ENCODE measurements around the gene DAO.

DAO gene

DNA sequence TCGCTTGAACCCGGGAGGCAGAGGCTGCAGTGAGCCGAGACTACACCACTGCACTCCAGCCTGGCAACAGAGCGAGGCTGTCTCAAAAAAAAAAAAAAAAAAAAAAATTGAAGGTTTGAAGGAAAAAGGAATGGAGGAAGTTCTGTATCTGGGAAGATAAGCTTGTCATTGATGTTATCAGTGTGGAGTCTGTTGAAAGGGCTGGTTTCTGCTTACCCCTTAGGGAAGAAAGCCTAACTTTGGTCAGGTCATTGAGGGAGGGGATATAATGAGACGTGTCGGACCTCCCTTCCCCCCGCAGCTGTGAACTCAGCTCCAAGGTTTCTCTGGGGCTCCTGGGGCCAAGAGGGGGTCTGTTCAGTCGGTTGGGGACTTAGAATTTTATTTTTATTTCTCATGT lies 16.4 kb downstream of the DAO start:
- DNase-seq (ENCODE audit: extremely low read depth, low read depth), result no peak
- TF ChIP-seq, protein P1, sequence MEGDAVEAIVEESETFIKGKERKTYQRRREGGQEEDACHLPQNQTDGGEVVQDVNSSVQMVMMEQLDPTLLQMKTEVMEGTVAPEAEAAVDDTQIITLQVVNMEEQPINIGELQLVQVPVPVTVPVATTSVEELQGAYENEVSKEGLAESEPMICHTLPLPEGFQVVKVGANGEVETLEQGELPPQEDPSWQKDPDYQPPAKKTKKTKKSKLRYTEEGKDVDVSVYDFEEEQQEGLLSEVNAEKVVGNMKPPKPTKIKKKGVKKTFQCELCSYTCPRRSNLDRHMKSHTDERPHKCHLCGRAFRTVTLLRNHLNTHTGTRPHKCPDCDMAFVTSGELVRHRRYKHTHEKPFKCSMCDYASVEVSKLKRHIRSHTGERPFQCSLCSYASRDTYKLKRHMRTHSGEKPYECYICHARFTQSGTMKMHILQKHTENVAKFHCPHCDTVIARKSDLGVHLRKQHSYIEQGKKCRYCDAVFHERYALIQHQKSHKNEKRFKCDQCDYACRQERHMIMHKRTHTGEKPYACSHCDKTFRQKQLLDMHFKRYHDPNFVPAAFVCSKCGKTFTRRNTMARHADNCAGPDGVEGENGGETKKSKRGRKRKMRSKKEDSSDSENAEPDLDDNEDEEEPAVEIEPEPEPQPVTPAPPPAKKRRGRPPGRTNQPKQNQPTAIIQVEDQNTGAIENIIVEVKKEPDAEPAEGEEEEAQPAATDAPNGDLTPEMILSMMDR (IDR thresholded peaks at IDR 0.05; ENCODE audit: low read depth, low read length), result no peak

DNA sequence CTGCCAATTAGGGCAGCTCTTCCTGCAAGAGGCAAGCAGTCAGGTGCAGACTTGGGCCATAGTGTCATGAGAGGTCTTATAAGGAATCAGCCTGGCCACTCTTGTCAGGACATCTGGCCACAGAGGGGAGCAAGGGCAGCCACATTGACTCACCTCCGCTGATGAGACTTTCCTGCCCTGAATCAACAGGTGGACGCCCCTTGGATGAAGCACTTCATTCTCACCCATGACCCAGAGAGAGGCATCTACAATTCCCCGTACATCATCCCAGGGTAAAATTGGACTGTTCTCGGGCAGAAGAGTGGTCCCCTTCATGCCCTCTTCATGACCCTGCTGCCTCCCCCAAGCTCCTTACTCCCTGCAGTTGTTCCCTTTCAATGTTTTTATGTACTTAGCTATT lies 16.9 kb downstream of the DAO start:
- no peak for DNase-seq (ENCODE audit: extremely low read depth, low read depth)
- TF ChIP-seq, protein P1 (IDR thresholded peaks at IDR 0.05; ENCODE audit: low read depth, low read length), result no peak

- TF ChIP-seq, protein P1 (IDR thresholded peaks at IDR 0.05; ENCODE audit: low read depth, low read length), result no peak
- DNase-seq (ENCODE audit: extremely low read depth, low read depth), result no peak
These were observed 19.3 kb downstream of the DAO start for GRCh38 chr12:108899145-108899544.

DNA sequence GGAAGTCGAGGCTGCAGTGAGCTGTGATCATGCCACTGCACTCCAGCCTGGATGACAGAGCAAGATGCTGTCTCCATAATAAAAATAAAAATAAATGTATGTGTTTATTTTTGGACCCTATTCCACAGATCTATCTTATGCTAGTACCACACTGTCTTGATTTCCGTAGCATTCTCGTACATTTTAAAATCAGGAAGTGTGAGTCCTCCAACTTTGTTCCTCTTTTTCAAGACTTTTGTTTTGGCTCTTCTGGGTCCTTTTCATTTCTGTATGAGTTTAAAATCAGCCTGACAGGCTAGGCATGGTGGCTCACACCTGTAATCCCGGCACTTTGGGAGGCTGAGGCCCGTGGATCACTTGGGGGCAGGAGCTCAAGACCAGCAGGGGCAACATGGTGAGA lies 25.8 kb downstream of the DAO start:
- DNase-seq (ENCODE audit: extremely low read depth, low read depth), result no peak
- TF ChIP-seq, protein P1 (IDR thresholded peaks at IDR 0.05; ENCODE audit: low read depth, low read length), result no peak

GRCh38 chr12:108906971-108907370 lies 27.1 kb downstream of the DAO start:
- DNase-seq (ENCODE audit: extremely low read depth, low read depth), result no peak
- TF ChIP-seq, protein P1 (IDR thresholded peaks at IDR 0.05; ENCODE audit: low read depth, low read length), result no peak

GRCh38 chr12:108907839-108908351 lies 28.0 kb downstream of the DAO start:
- TF ChIP-seq, protein P1 (IDR thresholded peaks at IDR 0.05; ENCODE audit: low read depth, low read length), result no peak
- no peak for DNase-seq (ENCODE audit: extremely low read depth, low read depth)

- TF ChIP-seq, protein P1 (IDR thresholded peaks at IDR 0.05; ENCODE audit: low read depth, low read length), result no peak
- no peak for DNase-seq (ENCODE audit: extremely low read depth, low read depth)
These were observed 30.4 kb downstream of the DAO start for GRCh38 chr12:108910336-108910735.

All from AG09319 (cell line).